ENCODE results near the gene KIF5A.
A peak's percentile ranks its signal among the peaks of the same experiment; 100 is the strongest.
"Not testable (repeated sequence)": the region's sequence is repeated elsewhere in the genome, so short reads cannot be mapped to it uniquely, and the experiment has no call there.

KIF5A gene

DNA sequence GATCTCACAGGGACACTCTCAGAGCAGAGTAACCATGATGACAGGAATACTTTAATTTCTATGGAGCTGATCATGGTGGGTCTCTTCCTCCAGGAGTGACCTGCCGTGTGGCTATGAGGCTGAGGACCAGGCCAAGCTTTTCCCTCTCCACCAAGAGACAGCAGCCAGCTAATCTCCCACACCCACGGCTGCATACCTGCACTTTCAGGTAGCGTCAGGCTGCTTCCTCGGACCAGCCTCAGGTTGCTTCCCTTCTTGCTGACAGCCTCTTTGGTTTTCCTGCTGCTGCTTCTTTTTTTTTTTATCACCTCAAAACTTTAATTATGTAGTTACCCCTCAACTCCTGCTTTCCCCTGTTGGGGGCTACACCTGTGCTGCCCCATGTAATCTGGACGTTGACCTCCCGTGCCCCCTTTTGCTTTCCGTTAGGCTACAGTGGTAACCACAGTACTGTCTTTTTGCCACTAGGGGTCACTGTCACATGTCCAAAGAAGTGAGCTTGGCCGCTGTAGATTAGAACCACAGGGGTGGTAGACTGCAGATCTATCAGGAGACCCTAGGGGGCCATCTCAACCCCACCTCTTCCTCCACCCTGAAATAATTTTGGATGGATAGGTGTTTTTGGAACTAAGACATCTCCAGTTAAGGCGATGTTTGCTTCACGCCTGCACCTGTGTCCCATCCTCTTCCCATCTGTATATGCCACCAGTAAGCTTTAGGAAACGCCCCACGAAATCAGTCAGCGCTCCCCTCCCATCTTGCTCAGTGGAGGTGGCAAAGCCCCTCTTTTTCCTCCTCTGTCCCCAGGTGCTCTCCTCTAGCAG is 33.4 kb downstream of the KIF5A start:
- no peaks in the 10 kb centered on the region for H3K4me1 ChIP-seq (ENCODE audit: control insufficient read depth, insufficient read depth, low read length)
- H3K27me3 ChIP-seq (ENCODE audit: control insufficient read depth, insufficient read depth, low read length), result peaks cover 2% of the 10 kb centered on the region
- H3K36me3 ChIP-seq (ENCODE audit: control insufficient read depth, insufficient read depth, low read length), result no peaks in the 10 kb centered on the region
- no peak overlapping the region for H3K9ac ChIP-seq (ENCODE audit: low read depth, low read length)
- no peaks in the 10 kb centered on the region for H3K9me3 ChIP-seq (ENCODE audit: control insufficient read depth, insufficient read depth, low read length)
- no peak overlapping the region for H3K4me3 ChIP-seq (ENCODE audit: low read depth, low read length)

DNA sequence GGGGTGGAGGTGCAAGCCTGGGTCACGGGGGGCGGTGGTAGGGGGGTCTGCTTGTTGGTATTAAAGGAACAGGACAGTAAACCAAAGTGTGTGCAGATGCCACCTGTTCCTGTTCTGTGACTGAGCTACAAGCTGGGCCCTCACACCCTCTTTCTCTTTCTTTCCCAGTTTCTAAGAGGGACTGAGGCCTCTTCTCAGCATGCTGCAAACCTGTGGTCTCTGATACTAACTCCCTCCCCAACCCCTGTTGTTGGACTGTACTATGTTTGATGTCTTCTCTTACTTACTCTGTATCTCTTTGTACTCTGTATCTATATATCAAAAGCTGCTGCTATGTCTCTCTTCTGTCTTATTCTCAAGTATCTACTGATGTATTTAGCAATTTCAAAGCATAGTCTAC is 34.2 kb downstream of the KIF5A start:
- Histone ChIP-seq H3K27me3 (ENCODE audit: control insufficient read depth, insufficient read depth, low read length) (peaks cover 2% of the 10 kb centered on the region), H3K4me1 (ENCODE audit: control insufficient read depth, insufficient read depth, low read length) (no peaks in the 10 kb centered on the region), H3K36me3 (ENCODE audit: control insufficient read depth, insufficient read depth, low read length) (no peaks in the 10 kb centered on the region)

DNA sequence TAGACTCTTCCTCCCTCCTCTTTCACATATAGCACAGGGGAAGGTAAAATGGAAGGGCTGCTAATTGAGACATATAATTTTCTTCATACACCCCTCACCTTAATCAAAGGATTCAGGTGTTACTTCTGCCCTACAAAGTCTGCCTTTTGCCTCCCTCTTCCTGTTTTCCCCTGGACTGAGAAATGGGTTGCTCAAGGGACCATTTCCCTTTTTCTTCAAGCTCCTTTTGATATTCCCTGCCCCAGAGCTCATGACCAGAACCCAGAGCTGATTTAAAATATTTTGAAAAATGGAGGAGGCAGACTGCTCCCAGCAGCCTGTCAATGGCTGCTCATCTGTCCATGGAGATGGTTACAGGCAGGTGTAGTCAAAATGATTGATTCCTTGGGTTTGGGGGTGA is 34.8 kb downstream of the KIF5A start:
- Histone ChIP-seq H3K9ac (ENCODE audit: low read depth, low read length) (no peak overlapping the region), H3K9me3 (ENCODE audit: control insufficient read depth, insufficient read depth, low read length) (no peaks in the 10 kb centered on the region), H3K27me3 (ENCODE audit: control insufficient read depth, insufficient read depth, low read length) (peaks cover 2% of the 10 kb centered on the region), H3K36me3 (ENCODE audit: control insufficient read depth, insufficient read depth, low read length) (no peaks in the 10 kb centered on the region), H3K4me1 (ENCODE audit: control insufficient read depth, insufficient read depth, low read length) (no peaks in the 10 kb centered on the region), H3K4me3 (ENCODE audit: low read depth, low read length) (no peak overlapping the region)

More for the DNA sequence above, 34.2 kb downstream of the KIF5A start:
- H3K4me3 ChIP-seq (ENCODE audit: low read depth, low read length), result no peak overlapping the region
- H3K9ac ChIP-seq (ENCODE audit: low read depth, low read length), result no peak overlapping the region
- H3K9me3 ChIP-seq (ENCODE audit: control insufficient read depth, insufficient read depth, low read length), result no peaks in the 10 kb centered on the region

DNA sequence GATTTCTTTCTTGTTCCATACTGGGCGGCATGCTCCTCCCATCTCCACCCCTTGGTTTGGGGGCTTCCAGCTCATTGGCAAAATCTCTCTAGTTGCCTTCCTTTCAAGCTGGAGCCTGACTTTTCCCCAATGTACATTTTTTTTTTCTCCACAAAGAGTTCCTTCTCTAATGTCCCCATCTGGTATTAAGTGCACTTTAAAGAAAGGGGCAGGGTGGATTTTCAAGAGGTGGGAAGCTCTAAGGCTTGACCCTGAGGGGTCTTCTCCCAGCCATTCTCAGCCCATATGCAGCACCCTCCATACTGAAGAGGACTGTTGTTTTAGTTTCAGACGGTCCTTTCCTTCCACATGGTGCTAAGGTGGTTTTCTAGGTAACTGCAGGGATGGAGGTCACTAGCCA is 35.3 kb downstream of the KIF5A start:
- Histone ChIP-seq H3K4me1 (ENCODE audit: control insufficient read depth, insufficient read depth, low read length) (no peaks in the 10 kb centered on the region), H3K27me3 (ENCODE audit: control insufficient read depth, insufficient read depth, low read length) (peaks cover 2% of the 10 kb centered on the region), H3K9me3 (ENCODE audit: control insufficient read depth, insufficient read depth, low read length) (no peaks in the 10 kb centered on the region), H3K9ac (ENCODE audit: low read depth, low read length) (no peak overlapping the region), H3K4me3 (ENCODE audit: low read depth, low read length) (no peak overlapping the region), H3K36me3 (ENCODE audit: control insufficient read depth, insufficient read depth, low read length) (no peaks in the 10 kb centered on the region)

DNA sequence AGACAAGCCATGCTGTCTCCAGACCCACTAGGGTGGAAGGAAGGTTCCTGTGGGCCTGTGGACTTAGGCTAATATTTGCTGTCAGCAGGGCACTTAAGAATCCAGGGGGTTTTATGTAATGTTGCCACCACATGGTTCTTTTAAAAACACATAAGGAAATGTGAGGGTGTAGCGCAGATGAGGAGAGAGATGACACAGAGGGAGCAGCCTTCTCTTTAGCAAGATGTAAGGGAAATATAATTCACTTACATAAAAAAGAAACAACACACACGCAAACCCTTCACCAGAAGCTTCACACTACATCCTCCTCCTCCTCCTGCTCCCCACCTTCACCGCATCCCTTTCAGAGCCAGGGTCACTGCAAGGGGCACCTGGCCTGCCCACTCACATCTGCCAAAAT is 36.3 kb downstream of the KIF5A start:
- Histone ChIP-seq H3K9me3 (ENCODE audit: control insufficient read depth, insufficient read depth, low read length) (no peaks in the 10 kb centered on the region), H3K4me3 (ENCODE audit: low read depth, low read length) (no peak overlapping the region), H3K27me3 (ENCODE audit: control insufficient read depth, insufficient read depth, low read length) (peaks cover 2% of the 10 kb centered on the region), H3K9ac (ENCODE audit: low read depth, low read length) (no peak overlapping the region), H3K4me1 (ENCODE audit: control insufficient read depth, insufficient read depth, low read length) (no peaks in the 10 kb centered on the region), H3K36me3 (ENCODE audit: control insufficient read depth, insufficient read depth, low read length) (no peaks in the 10 kb centered on the region)

DNA sequence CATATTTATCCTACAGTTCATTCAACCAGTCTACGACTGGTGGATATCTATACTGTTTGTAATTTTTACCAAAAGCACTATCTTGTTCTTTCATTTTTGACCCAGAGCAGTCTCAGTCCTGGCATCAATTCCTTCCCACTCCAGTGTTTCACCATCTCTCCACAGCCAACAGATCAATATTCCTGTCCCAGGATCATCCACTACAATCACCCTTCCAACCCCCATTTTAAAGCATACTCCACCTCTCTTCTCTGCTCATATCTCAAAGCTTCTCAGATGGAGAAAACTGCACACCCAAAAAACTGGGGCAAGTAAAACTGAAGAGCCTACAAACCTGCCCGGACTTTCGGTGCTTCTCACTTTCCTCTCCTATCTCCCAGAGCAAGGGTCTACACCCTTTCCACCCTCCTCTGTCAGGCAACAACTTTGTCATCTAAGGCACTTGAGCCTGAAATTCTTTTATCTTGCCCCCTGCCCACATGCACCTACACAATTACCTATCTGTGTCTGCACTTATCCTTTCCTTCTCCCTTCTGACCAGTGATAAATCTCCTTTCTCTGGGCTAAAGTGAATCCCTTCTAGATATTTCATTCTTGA is 37.1 kb downstream of the KIF5A start:
- Histone ChIP-seq H3K9me3 (ENCODE audit: control insufficient read depth, insufficient read depth, low read length) (no peaks in the 10 kb centered on the region), H3K9ac (ENCODE audit: low read depth, low read length) (no peak overlapping the region), H3K4me3 (ENCODE audit: low read depth, low read length) (no peak overlapping the region), H3K4me1 (ENCODE audit: control insufficient read depth, insufficient read depth, low read length) (peaks cover 1% of the 10 kb centered on the region), H3K27me3 (ENCODE audit: control insufficient read depth, insufficient read depth, low read length) (peaks cover 2% of the 10 kb centered on the region), H3K36me3 (ENCODE audit: control insufficient read depth, insufficient read depth, low read length) (no peaks in the 10 kb centered on the region)

DNA sequence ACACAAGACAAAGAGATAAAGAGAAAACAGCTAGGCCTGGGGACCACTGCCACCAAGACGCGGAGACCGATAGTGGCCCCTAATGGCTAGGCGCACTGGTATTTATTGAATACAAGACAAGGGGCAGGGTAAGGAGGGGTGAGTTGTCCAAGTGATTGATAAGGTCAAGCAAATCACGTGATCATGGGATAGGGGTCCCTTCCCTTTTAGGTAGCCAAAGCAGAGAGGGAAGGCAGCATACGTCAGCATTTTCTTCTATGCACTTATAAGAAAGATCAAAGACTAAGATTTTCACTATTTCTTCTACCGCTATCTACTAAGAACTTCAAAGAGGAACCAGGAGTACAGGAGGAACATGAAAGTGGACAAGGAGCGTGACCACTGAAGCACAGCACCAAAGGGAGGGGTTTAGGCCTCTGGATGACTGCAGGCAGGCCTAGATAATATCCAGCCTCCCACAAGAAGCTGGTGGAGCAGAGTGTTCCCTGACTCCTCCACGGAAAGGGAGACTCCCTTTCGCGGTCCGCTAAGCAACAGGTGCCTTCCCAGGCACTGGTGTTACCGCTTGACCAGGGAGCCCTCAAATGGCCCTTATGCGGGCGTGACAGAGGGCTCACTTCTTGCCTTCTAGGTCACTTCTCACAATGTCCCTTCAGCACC is 39.2 kb downstream of the KIF5A start:
- not testable (repeated sequence) for H3K9me3 ChIP-seq (ENCODE audit: control insufficient read depth, insufficient read depth, low read length); H3K4me3 ChIP-seq (ENCODE audit: low read depth, low read length); H3K4me1 ChIP-seq (ENCODE audit: control insufficient read depth, insufficient read depth, low read length); H3K36me3 ChIP-seq (ENCODE audit: control insufficient read depth, insufficient read depth, low read length); H3K27me3 ChIP-seq (ENCODE audit: control insufficient read depth, insufficient read depth, low read length); H3K9ac ChIP-seq (ENCODE audit: low read depth, low read length)

DNA sequence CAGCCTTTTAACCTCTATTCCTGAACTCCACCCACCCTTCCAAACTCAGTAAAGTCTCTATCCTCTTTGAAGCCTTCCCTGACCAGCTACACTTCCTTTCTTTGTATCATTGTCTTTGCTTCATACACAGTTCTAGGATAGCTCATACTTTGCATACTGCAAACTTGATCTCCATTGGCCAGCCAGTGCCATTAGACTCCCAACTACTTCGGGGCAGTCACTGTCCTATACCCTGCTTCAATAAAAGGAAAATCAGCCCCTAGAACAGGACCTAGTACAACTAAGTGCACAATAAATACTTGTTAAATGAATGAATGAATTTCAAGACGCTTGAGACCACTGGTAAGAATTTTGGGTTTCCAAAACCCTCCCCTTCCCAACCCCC is 40.6 kb downstream of the KIF5A start:
- Histone ChIP-seq H3K9ac (ENCODE audit: low read depth, low read length) (no peak overlapping the region), H3K4me3 (ENCODE audit: low read depth, low read length) (peak overlapping the region; percentile 73), H3K36me3 (ENCODE audit: control insufficient read depth, insufficient read depth, low read length) (no peaks in the 10 kb centered on the region), H3K27me3 (ENCODE audit: control insufficient read depth, insufficient read depth, low read length) (peaks cover 2% of the 10 kb centered on the region), H3K9me3 (ENCODE audit: control insufficient read depth, insufficient read depth, low read length) (no peaks in the 10 kb centered on the region), H3K4me1 (ENCODE audit: control insufficient read depth, insufficient read depth, low read length) (peaks cover 4% of the 10 kb centered on the region)

DNA sequence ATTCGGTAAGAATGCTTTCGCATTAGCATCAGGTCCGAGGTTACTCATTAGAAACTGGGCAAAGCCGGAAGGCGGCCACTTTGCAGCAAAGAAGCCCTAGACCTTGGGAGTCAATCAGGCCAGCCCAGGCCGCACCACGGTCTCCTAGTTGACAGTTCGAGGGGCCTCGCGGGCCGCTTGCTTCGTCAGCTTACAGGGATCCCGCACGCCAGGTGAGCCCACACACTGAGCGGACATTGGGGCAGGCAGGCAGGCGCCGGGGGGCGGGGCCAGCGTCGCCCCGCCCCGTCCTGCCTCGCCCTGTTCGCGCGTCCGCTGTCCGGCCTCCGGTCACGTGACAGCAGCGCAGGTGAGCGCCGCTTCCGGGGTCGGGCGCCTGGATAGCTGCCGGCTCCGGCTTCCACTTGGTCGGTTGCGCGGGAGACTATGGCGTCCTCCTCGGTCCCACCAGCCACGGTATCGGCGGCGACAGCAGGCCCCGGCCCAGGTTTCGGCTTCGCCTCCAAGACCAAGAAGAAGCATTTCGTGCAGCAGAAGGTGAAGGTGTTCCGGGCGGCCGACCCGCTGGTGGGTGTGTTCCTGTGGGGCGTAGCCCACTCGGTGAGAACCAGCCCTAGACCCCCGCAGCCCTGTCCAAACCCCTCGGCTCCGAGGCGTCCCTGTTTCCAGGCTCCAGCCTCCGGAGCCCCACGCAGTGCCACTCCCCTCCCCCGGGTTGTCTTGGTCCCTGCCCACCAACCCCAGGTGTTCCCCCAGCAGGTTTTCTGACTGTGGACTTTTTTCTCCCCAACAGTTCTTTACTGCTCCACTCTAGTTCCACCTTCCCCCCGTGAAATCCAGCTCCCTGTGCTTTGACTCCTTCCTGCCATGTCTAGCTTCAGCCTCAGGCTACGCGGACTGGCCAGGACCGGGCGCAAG is 41.3 kb downstream of the KIF5A start, which contains the start of gene PIP4K2C:
PIP4K2C (plus strand) TSS at position 329 of the 918 bp plus-strand sequence; CDS start at position 427, 98 bp downstream.
- Histone ChIP-seq H3K4me3 (ENCODE audit: low read depth, low read length) (peak within 1 kb of the TSS; percentile 73), H3K27me3 (ENCODE audit: control insufficient read depth, insufficient read depth, low read length) (peaks cover 2% of the 10 kb centered on the region), H3K9me3 (ENCODE audit: control insufficient read depth, insufficient read depth, low read length) (no peaks in the 10 kb centered on the region), H3K9ac (ENCODE audit: low read depth, low read length) (peak within 1 kb of the TSS; percentile 26), H3K4me1 (ENCODE audit: control insufficient read depth, insufficient read depth, low read length) (peaks cover 4% of the 10 kb centered on the region), H3K36me3 (ENCODE audit: control insufficient read depth, insufficient read depth, low read length) (no peaks in the 10 kb centered on the region)

DNA sequence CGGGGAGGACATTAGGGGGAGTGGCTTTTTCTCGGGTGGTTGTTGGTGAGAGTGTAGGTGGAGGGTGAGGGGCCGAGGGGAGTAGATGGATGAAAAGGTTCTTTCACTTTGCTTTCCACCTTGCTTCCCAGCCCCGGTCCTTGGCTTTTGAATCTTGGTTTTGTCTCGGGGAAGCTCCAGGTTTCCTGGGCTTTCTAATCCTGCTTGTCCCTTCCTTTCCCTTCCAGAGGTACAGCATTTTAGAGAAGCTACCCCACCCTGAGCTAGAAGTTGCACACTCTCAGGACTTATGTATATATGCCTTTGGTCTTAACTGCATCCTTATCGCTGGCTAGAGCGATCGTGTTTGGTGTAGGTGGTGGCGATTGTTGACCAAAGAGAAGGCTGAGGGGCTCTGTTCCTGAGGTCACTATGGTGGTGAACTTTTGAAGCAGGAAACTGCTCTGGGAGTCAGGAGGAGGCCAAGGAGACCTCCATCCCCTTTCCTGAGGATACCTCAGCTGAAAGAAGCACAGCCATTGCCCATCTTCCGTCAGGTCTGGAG is 42.0 kb downstream of the KIF5A start:
- Histone ChIP-seq H3K9ac (ENCODE audit: low read depth, low read length) (peak overlapping the region; percentile 26), H3K27me3 (ENCODE audit: control insufficient read depth, insufficient read depth, low read length) (peaks cover 2% of the 10 kb centered on the region), H3K9me3 (ENCODE audit: control insufficient read depth, insufficient read depth, low read length) (no peaks in the 10 kb centered on the region), H3K4me1 (ENCODE audit: control insufficient read depth, insufficient read depth, low read length) (peaks cover 4% of the 10 kb centered on the region), H3K4me3 (ENCODE audit: low read depth, low read length) (peak overlapping the region; percentile 73), H3K36me3 (ENCODE audit: control insufficient read depth, insufficient read depth, low read length) (no peaks in the 10 kb centered on the region)

DNA sequence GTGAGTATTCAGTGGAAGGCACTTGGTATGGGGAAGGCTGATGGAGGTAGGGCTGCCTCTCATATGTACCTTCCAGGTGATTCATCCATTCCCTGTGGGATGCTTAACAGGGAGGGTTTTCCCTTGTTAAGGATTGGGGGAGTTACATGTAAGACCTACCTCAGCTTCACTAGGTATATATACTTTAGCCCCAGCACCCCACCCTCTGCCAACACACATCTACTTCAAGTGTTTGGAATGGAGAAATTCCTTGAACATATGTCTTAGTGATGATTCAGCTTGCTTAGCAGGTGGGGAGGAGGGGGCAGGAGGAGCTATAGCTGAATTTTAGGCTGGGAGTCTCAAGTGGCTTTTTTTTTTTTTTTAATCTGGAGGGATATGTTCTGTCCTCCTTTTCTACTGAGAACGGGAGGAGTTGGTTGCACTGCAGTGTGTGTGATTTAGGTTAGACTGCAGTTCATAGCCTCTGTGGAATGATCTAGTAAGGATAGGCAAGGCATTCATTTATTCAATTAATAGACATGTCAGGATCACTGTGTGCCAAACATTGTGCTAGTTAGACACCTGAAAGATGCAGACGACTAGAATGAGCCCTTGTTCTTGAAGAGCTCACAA is 42.8 kb downstream of the KIF5A start:
- no peaks in the 10 kb centered on the region for H3K36me3 ChIP-seq (ENCODE audit: control insufficient read depth, insufficient read depth, low read length)
- H3K4me1 ChIP-seq (ENCODE audit: control insufficient read depth, insufficient read depth, low read length), result peaks cover 4% of the 10 kb centered on the region
- no peaks in the 10 kb centered on the region for H3K9me3 ChIP-seq (ENCODE audit: control insufficient read depth, insufficient read depth, low read length)
- H3K4me3 ChIP-seq (ENCODE audit: low read depth, low read length), result no peak overlapping the region
- H3K27me3 ChIP-seq (ENCODE audit: control insufficient read depth, insufficient read depth, low read length), result peaks cover 2% of the 10 kb centered on the region
- H3K9ac ChIP-seq (ENCODE audit: low read depth, low read length), result peak overlapping the region; percentile 13
